ENCODE measurements around the gene TNFAIP2.

GRCh38 chr14:103149351-103150237, 26.3 kb downstream of the TNFAIP2 start:
- TF ChIP-seq CTCF (IDR thresholded peaks at IDR 0.05; ENCODE audit: low read length): no peak
- no peak for TF ChIP-seq EZH2phosphoT487 (IDR thresholded peaks at IDR 0.05; ENCODE audit: low read length)
